SU-DHL-6 (cell line): Measurements from ENCODE around the gene SRA1.

Source experiments
- CTCF ChIP-seq: fragments of 200-600 bp; sonication (generic); IDR thresholded peaks from one replicate; pipeline ENCODE4 v1.5.1; 2017; ENCODE audit warnings: antibody characterized with exemption, mild to moderate bottlenecking, low read length, moderate library complexity; ENCODE audit not compliant: insufficient read depth, poor library complexity, severe bottlenecking
- EZH2phosphoT487 ChIP-seq: fragments of 200-600 bp; sonication (generic), shearing (Covaris generic); conservative IDR thresholded peaks from 2 replicates; pipeline ENCODE4 v1.6.1; 2018; ENCODE audit warnings: mild to moderate bottlenecking, antibody characterized with exemption, low read length, moderate library complexity, mixed read lengths

GRCh38 chr5:140590861-140591260 lies 33.6 kb upstream of the SRA1 start:
- TF ChIP-seq CTCF (no peak), EZH2phosphoT487 (no peak)
